GM18868 (cell line): Measurements from ENCODE around the gene SORT1.

Experiments
- ATAC-seq: cut with Tn5 transposase; IDR thresholded peaks from one replicate; pipeline ENCODE4 v1.9.1; 2021; ENCODE audit warnings: mild to moderate bottlenecking, moderate library complexity; ENCODE audit not compliant: unreplicated experiment

SORT1 gene

GRCh38 chr1:109263597-109264378 is 133.9 kb downstream of the SORT1 start:
- ATAC-seq, result peak; percentile 83

- ATAC-seq, result no peak
Measured at GRCh38 chr1:109263234-109263596, 134.5 kb downstream of the SORT1 start.

GRCh38 chr1:109262231-109263055 is 135.3 kb downstream of the SORT1 start:
- no peak for ATAC-seq

DNA sequence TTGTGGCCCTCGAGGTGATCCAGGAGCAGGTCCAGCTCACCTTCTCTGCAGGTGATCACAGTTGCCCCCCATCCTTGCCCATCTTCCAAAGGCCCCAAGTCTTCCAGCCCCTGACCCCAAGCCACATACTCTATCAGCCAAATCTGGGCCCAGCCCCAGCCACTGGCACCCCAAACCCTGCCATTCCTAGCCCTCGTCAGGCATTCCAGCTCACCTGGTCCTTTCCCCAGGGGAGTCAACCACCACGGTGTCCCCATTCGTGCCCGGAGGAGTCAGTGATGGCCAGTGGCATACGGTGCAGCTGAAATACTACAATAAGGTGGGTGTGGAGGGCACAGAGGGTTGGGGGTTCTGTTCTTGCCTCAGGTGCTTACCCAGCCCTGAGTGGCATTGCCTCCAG is 136.1 kb downstream of the SORT1 start:
- no peak for ATAC-seq

GRCh38 chr1:109261006-109261405 is 136.7 kb downstream of the SORT1 start:
- no peak for ATAC-seq

DNA sequence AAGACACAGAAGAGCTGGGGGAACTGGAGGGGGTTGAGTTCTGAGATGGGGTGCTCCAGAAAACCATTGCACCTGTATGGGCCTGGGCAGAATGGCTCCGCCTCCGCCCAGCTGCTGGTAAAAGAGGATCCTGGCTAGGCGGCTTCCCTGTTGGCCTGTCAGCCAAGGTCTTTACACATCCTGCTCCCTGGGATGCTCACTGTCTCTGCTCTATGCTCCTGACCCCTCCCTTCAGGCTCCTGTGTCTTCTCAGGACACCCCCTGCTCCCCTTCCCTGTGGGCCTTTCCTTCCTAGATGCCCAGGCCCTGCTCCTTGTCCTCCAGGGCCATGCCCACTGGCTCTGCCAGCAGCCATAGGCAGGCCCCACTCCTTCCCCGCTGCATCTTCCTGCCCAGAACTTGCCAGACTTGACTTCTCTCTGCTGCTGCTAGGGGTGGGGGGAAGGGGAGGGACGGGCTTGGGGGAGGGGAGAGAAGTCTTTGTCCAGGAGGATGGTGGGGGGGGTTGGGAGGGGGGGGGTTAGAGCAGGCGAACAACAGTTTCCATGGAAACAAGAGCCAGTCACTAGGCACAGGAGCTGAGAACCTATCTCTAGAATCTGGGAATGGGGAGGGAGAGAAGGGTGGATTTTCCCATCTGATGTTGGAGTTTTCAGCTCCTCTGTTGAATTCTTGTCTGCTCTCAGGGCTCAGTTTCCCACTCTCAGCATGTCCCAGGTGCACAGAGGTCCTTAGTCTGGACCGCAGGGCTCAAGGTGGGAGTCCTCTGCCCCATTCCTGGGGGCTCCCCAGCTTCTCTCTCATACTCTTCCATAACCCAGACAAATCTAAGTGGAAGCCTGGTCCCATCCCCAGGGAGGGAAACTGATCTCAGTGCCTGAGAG is 137.8 kb downstream of the SORT1 start:
- ATAC-seq, result no peak
